ENCODE results near the gene XIAP. TPM values are rescaled to one million over a fixed set of nuclear protein-coding genes. Genes with fewer than 3 reads are reported as not detected.

XIAP gene
- total and polyA plus RNA-seq, 9 of the 15 experiments (the other 6 are each of a cell fraction or from before 2014, with no cell fraction given), result 5.7 to 40.5 (median 19.8) TPM

GRCh38 chrX:123846577-123847038, 13.2 kb upstream of the XIAP start (continued):
- TF ChIP-seq ZNF318 (IDR thresholded peaks at IDR 0.05; ENCODE audit: borderline replicate concordance in 1 of 2, low read depth in 1 of 2) (peak in 1 of 2 experiments; percentile 73; a peak in 1 of 4 replicates), FOXO4 (CRISPR knock-in tag; IDR thresholded peaks at IDR 0.05) (no peak), HIVEP1 (CRISPR knock-in tag; IDR thresholded peaks at IDR 0.05) (no peak), FOXP4 (CRISPR knock-in tag; IDR thresholded peaks at IDR 0.05; ENCODE audit: borderline replicate concordance) (no peak), OTX1 (CRISPR knock-in tag; IDR thresholded peaks at IDR 0.05) (no peak; the same call in 1 of the 2 replicates), PBX2 (CRISPR knock-in tag; IDR thresholded peaks at IDR 0.05; ENCODE audit: low read depth) (no peak), PBX2 (tag; conservative IDR thresholded peaks at IDR 0.05; ENCODE audit: low read depth) (0 out of 2 replicates have a peak, but pooled peaks have one; percentile 7), RAD21 (CRISPR knock-in tag; conservative IDR thresholded peaks at IDR 0.05 in 1 of 2, IDR thresholded peaks at IDR 0.05 in 1 of 2) (no peak), HNRNPUL1 (IDR thresholded peaks at IDR 0.05; ENCODE audit: low read length) (no peak), HNRNPL (IDR thresholded peaks at IDR 0.05; ENCODE audit: low read depth, low read length) (no peak), MEIS2 (IDR thresholded peaks at IDR 0.05; ENCODE audit: partially characterized antibody) (peak; percentile 58)
